Measurements from ENCODE around the gene PHF21A.

Gene PHF21A

GRCh38 chr11:46121301-46121723 is at the start of gene PHF21A:
TSS of gene PHF21A (minus strand) at chr11:46121454. CDS start at chr11:46084219, 37,235 bp downstream.
- DNase-seq (ENCODE audit: low read depth): peak; percentile 94
- H3K4me3 ChIP-seq (ENCODE audit: low read depth, low read length): peak within 1 kb of the TSS; percentile 81
- peak; percentile 58 for TF ChIP-seq POLR2A (IDR thresholded peaks at IDR 0.05; ENCODE audit: extremely low read depth, insufficient read length)
- TF ChIP-seq MAX (IDR thresholded peaks at IDR 0.05; ENCODE audit: low read depth, low read length): no peak
- TF ChIP-seq MYC (IDR thresholded peaks at IDR 0.05; ENCODE audit: low read depth, low read length): 0 out of 2 replicates have a peak, but pooled peaks have one; percentile 7

DNA sequence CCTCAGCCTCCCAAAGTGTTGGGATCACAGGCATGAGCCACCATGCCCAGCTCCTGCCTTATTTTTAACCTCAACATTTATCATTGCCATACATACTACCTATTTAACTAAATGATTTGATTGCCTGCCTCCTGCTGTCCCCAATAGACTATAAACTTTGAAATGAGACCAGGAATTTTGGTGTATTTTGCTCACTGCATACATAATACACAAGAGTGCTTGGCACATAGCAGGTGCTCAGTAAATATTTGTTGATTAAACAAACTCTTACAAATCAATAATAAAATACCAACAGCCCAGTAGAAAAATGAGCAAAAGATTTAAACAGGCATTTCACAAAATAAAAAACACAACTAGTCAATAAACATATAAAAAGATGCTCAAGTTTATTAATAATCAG is 49.5 kb upstream of the PHF21A start:
- no peak for TF ChIP-seq POLR2A (IDR thresholded peaks at IDR 0.05; ENCODE audit: extremely low read depth, insufficient read length)
- TF ChIP-seq MYC (IDR thresholded peaks at IDR 0.05; ENCODE audit: low read depth, low read length): no peak
- no peak for TF ChIP-seq CTCF (IDR thresholded peaks at IDR 0.05; ENCODE audit: low read depth, low read length)
- no peak for TF ChIP-seq MAX (IDR thresholded peaks at IDR 0.05; ENCODE audit: low read depth, low read length)
- DNase-seq (ENCODE audit: low read depth): no peak
- H3K4me3 ChIP-seq (ENCODE audit: low read depth, low read length): no peak overlapping the region

DNA sequence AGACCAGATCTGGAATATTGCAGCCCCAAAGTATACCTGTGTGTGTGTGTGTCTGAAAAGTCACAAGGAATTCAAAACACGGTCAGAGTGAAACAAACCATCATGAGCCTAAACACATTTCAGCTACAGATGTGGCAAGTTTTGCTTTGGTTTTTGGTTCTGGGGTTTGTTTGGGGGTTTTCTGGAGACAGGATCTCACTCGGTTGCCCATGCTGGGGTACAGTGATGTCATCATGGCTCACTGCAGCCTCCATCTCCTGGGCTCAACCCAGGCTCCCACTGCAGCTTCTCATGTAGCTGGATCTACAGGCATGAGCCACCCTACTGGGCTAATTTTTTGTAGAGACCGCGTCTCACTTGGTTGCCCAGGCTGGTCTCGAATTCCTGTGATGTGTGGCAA is 41.4 kb upstream of the PHF21A start:
- no peak for TF ChIP-seq MAX (IDR thresholded peaks at IDR 0.05; ENCODE audit: low read depth, low read length)
- no peak for TF ChIP-seq CTCF (IDR thresholded peaks at IDR 0.05; ENCODE audit: low read depth, low read length)
- no peak for TF ChIP-seq POLR2A (IDR thresholded peaks at IDR 0.05; ENCODE audit: extremely low read depth, insufficient read length)
- no peak for DNase-seq (ENCODE audit: low read depth)
- no peak overlapping the region for H3K4me3 ChIP-seq (ENCODE audit: low read depth, low read length)

- no peak for DNase-seq (ENCODE audit: low read depth)
- H3K4me3 ChIP-seq (ENCODE audit: low read depth, low read length): no peak overlapping the region
- TF ChIP-seq POLR2A (IDR thresholded peaks at IDR 0.05; ENCODE audit: extremely low read depth, insufficient read length) (no peak), CTCF (IDR thresholded peaks at IDR 0.05; ENCODE audit: low read depth, low read length) (no peak), MYC (IDR thresholded peaks at IDR 0.05; ENCODE audit: low read depth, low read length) (no peak), MAX (IDR thresholded peaks at IDR 0.05; ENCODE audit: low read depth, low read length) (no peak)
Measured at GRCh38 chr11:46161201-46161600, 39.9 kb upstream of the PHF21A start.

- no peak overlapping the region for H3K4me3 ChIP-seq (ENCODE audit: low read depth, low read length)
- no peak for DNase-seq (ENCODE audit: low read depth)
- TF ChIP-seq MAX (IDR thresholded peaks at IDR 0.05; ENCODE audit: low read depth, low read length) (no peak), MYC (IDR thresholded peaks at IDR 0.05; ENCODE audit: low read depth, low read length) (no peak), POLR2A (IDR thresholded peaks at IDR 0.05; ENCODE audit: extremely low read depth, insufficient read length) (no peak), CTCF (IDR thresholded peaks at IDR 0.05; ENCODE audit: low read depth, low read length) (no peak)
Measured at GRCh38 chr11:46160100-46160499, 38.8 kb upstream of the PHF21A start.

- DNase-seq (ENCODE audit: low read depth): no peak
- H3K4me3 ChIP-seq (ENCODE audit: low read depth, low read length): no peak overlapping the region
- TF ChIP-seq MYC (IDR thresholded peaks at IDR 0.05; ENCODE audit: low read depth, low read length) (no peak), POLR2A (IDR thresholded peaks at IDR 0.05; ENCODE audit: extremely low read depth, insufficient read length) (no peak), MAX (IDR thresholded peaks at IDR 0.05; ENCODE audit: low read depth, low read length) (no peak), CTCF (IDR thresholded peaks at IDR 0.05; ENCODE audit: low read depth, low read length) (no peak)
Measured at GRCh38 chr11:46159680-46160079, 38.4 kb upstream of the PHF21A start.

Data from NB4 (cell line).